ENCODE results near the gene FUT6. TPM values are rescaled to one million over a fixed set of nuclear protein-coding genes. Genes with fewer than 3 reads are reported as not detected.
"Not testable (repeated sequence)": the region's sequence is repeated elsewhere in the genome, so short reads cannot be mapped to it uniquely, and the experiment has no call there.

FUT6 gene
- total RNA-seq, 1 experiment from 2014 or later = not detected

- no TSS peak for BruUV-seq (replicated peaks)
- ChIA-PET POLR2A (ENCODE audit: low non-redundant PET) (no interaction called here), CTCF (interaction anchor here (0.6 kb wide), 1 partner anchor 1678 kb away, joined by 3 read pairs; no protein-coding TSS in a partner anchor)
- TF ChIP-seq CTCF (conservative IDR thresholded peaks at IDR 0.05; ENCODE audit: low read depth, low read length) (no peak), EZH2 (IDR thresholded peaks at IDR 0.05; ENCODE audit: borderline replicate concordance, low read depth, low read length, poor library complexity, severe bottlenecking) (no peak)
- H3K9me3 ChIP-seq (ENCODE audit: low read depth, low read length, poor library complexity, severe bottlenecking) = no peaks in the 10 kb centered on the region
- no peak overlapping the region for H3K4me3 ChIP-seq (ENCODE audit: low read depth, low read length, poor library complexity, severe bottlenecking)
- intact Hi-C loops (cut with micrococcal nuclease; ENCODE audit: unreplicated experiment) = no loop called here
- no peak for DNase-seq (ENCODE audit: low spot score)
- no peak overlapping the region for H3K27ac ChIP-seq (ENCODE audit: low read depth, low read length, poor library complexity, severe bottlenecking)
- H3K36me3 ChIP-seq (ENCODE audit: insufficient read depth, low read length, poor library complexity, severe bottlenecking) = no peaks in the 10 kb centered on the region
- no peaks in the 10 kb centered on the region for H3K4me1 ChIP-seq (ENCODE audit: insufficient read depth, low read length, poor library complexity, severe bottlenecking)
- no peaks in the 10 kb centered on the region for H3K27me3 ChIP-seq (replicated peaks; ENCODE audit: insufficient read depth, low read depth, low read length, poor library complexity)
Observed at GRCh38 chr19:5863030-5863665, 23.6 kb upstream of the FUT6 start.

DNA sequence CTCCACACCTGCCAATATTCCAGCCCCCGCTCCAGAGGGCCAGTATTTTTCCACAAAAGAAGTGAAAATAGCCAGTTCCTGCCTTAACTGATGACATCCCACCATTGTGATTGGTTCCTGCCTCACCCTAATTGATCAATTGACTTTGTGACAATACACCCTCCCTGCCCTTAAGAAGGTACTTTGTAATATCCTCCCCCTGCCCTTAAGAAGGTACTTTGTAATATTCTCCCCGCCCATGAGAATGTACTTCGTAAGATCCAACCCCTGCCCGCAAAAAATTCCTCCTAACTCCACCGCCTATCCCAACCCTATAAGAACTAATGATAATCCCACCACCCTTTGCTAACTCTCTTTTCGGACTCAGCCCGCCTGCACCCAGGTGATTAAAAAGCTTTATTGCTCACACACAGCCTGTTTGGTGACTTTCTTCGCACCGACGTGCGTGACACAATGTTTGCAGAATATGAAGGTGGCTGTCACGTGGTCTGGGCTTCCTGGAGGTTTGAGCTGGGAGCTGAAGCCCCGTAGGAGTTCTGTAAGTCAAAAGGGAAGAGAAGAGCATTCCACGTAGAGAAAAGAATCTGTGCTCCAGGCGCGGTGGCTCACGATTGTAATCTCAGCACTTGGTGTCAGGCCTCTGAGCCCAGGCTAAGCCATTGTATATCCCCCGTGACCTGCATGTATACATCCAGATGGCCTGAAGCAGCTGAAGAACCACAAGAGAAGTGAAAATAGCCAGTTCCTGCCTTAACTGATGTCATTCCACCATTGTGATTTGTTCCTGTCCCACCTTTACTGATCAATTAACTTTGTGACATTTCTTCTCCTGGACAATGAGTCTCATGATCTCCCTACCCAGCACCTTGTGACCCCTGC is 17.9 kb upstream of the FUT6 start:
- no TSS peak for BruUV-seq (replicated peaks)
- Histone ChIP-seq H3K27ac (ENCODE audit: low read depth, low read length, poor library complexity, severe bottlenecking) (no peak overlapping the region), H3K27me3 (replicated peaks; ENCODE audit: insufficient read depth, low read depth, low read length, poor library complexity) (no peaks in the 10 kb centered on the region), H3K36me3 (ENCODE audit: insufficient read depth, low read length, poor library complexity, severe bottlenecking) (no peaks in the 10 kb centered on the region), H3K4me1 (ENCODE audit: insufficient read depth, low read length, poor library complexity, severe bottlenecking) (no peaks in the 10 kb centered on the region), H3K4me3 (ENCODE audit: low read depth, low read length, poor library complexity, severe bottlenecking) (no peak overlapping the region), H3K9me3 (ENCODE audit: low read depth, low read length, poor library complexity, severe bottlenecking) (no peaks in the 10 kb centered on the region)
- intact Hi-C loops (cut with micrococcal nuclease; ENCODE audit: unreplicated experiment) = no loop called here
- TF ChIP-seq EZH2 (IDR thresholded peaks at IDR 0.05; ENCODE audit: borderline replicate concordance, low read depth, low read length, poor library complexity, severe bottlenecking) = no peak
- no peak for TF ChIP-seq CTCF (conservative IDR thresholded peaks at IDR 0.05; ENCODE audit: low read depth, low read length)
- ChIA-PET POLR2A (ENCODE audit: low non-redundant PET) (no interaction called here), CTCF (no interaction called here)
- no peak for DNase-seq (ENCODE audit: low spot score)

DNA sequence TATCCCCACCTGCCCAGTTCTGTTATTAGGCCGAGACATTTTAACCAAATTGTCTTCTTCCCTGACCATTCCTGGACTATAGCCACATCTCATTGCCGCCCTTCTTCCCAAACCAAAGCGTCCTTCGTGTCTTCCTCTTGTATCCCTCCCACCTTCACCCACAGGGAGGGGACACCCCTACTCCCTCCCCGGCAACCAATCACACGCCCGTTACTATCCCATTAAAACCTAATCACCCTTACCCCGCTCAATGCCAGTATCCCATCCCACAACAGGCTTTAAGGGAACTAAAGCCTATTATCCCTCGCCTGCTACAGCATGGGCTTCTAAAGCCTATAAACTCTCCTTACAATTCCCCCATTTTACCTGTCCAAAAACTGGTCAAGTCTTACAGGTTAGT is 15.6 kb upstream of the FUT6 start:
- H3K9me3 ChIP-seq (ENCODE audit: low read depth, low read length, poor library complexity, severe bottlenecking); DNase-seq (ENCODE audit: low spot score); CTCF ChIA-PET; H3K27me3 ChIP-seq (replicated peaks; ENCODE audit: insufficient read depth, low read depth, low read length, poor library complexity); BruUV-seq (replicated peaks); POLR2A ChIA-PET (ENCODE audit: low non-redundant PET); intact Hi-C loops (cut with micrococcal nuclease; ENCODE audit: unreplicated experiment); H3K4me3 ChIP-seq (ENCODE audit: low read depth, low read length, poor library complexity, severe bottlenecking); H3K27ac ChIP-seq (ENCODE audit: low read depth, low read length, poor library complexity, severe bottlenecking); H3K36me3 ChIP-seq (ENCODE audit: insufficient read depth, low read length, poor library complexity, severe bottlenecking): not testable (repeated sequence)
- H3K4me1 ChIP-seq (ENCODE audit: insufficient read depth, low read length, poor library complexity, severe bottlenecking) = peaks cover 10% of the 10 kb centered on the region

GRCh38 chr19:5854121-5854520 is 14.6 kb upstream of the FUT6 start:
- BruUV-seq (replicated peaks); intact Hi-C loops (cut with micrococcal nuclease; ENCODE audit: unreplicated experiment): not testable (repeated sequence)

More at GRCh38 chr19:5854121-5854520, 14.6 kb upstream of the FUT6 start:
- DNase-seq (ENCODE audit: low spot score); H3K4me3 ChIP-seq (ENCODE audit: low read depth, low read length, poor library complexity, severe bottlenecking); H3K27ac ChIP-seq (ENCODE audit: low read depth, low read length, poor library complexity, severe bottlenecking); POLR2A ChIA-PET (ENCODE audit: low non-redundant PET); H3K9me3 ChIP-seq (ENCODE audit: low read depth, low read length, poor library complexity, severe bottlenecking); H3K36me3 ChIP-seq (ENCODE audit: insufficient read depth, low read length, poor library complexity, severe bottlenecking); CTCF ChIA-PET; H3K27me3 ChIP-seq (replicated peaks; ENCODE audit: insufficient read depth, low read depth, low read length, poor library complexity): not testable (repeated sequence)
- peaks cover 11% of the 10 kb centered on the region for H3K4me1 ChIP-seq (ENCODE audit: insufficient read depth, low read length, poor library complexity, severe bottlenecking)

Measured in A673 (cell line).